ENCODE results near the gene CPT2. TPM values are rescaled to one million over a fixed set of nuclear protein-coding genes. Genes with fewer than 3 reads are reported as not detected.

The CPT2 gene
- total and polyA plus RNA-seq, 2 of the 4 experiments (the other 2 are of a cell fraction) = 15.8 to 16.0 TPM

GRCh38 chr1:53154859-53155438 lies 41.7 kb upstream of the CPT2 start:
- H3K14ac ChIP-seq (replicated peaks; ENCODE audit: low read depth, low read length) = no peak overlapping the region
- H3K27me3 ChIP-seq (ENCODE audit: control insufficient read depth, insufficient read depth, low read length) = no peaks in the 10 kb centered on the region
- no peaks in the 10 kb centered on the region for H3K79me1 ChIP-seq (ENCODE audit: low read depth in 1 of 2, low read length in 2 of 2)
- no TSS peak for BruUV-seq (replicated peaks)
- no peak overlapping the region for H4K8ac ChIP-seq (ENCODE audit: low read depth in 2 of 2, low read length in 2 of 2)
- ATAC-seq (ENCODE audit: low read depth) (no peak), DNase-seq (no peak)
- no peak overlapping the region for H2AK9ac ChIP-seq (replicated peaks; ENCODE audit: low read depth, low read length, poor library complexity)
- H3K9me3 ChIP-seq (ENCODE audit: control insufficient read depth, insufficient read depth, low read length) = no peaks in the 10 kb centered on the region
- in situ Hi-C loops (cut with MboI; ENCODE audit: low sequenced_read_pairs) = no loop called here
- H3K4me1 ChIP-seq (ENCODE audit: control insufficient read depth, insufficient read depth, low read length) = no peaks in the 10 kb centered on the region
- TF ChIP-seq CTCF (conservative IDR thresholded peaks at IDR 0.05; ENCODE audit: low read depth, low read length) (no peak), CEBPB (IDR thresholded peaks at IDR 0.05; ENCODE audit: low read depth, low read length) (no peak), MAZ (IDR thresholded peaks at IDR 0.05; ENCODE audit: borderline replicate concordance, low read depth, low read length) (no peak), USF2 (IDR thresholded peaks at IDR 0.05; ENCODE audit: low read depth, low read length) (no peak), POLR2A (IDR thresholded peaks at IDR 0.05; ENCODE audit: low read depth, low read length) (no peak), CHD1 (IDR thresholded peaks at IDR 0.05; ENCODE audit: low read depth, low read length) (no peak), RFX5 (IDR thresholded peaks at IDR 0.05; ENCODE audit: low read depth, low read length) (no peak), MXI1 (IDR thresholded peaks at IDR 0.05; ENCODE audit: borderline replicate concordance, low read depth, low read length) (no peak), BHLHE40 (IDR thresholded peaks at IDR 0.05; ENCODE audit: low read depth, low read length) (no peak), ELK1 (IDR thresholded peaks at IDR 0.05; ENCODE audit: borderline replicate concordance, low read depth, low read length) (no peak), NFE2L2 (IDR thresholded peaks at IDR 0.05; ENCODE audit: low read depth, low read length) (no peak), RCOR1 (IDR thresholded peaks at IDR 0.05; ENCODE audit: insufficient replicate concordance, low read length) (no peak), RAD21 (IDR thresholded peaks at IDR 0.05; ENCODE audit: low read length) (no peak)
- WGBS, 2 experiments (ENCODE audit: extremely low coverage in 2 of 2, insufficient read length in 1 of 2) = 92% methylated on average over 5 of the region's 8 CpGs; no CpG with 5 or more reads in 1 of the 2 experiments
- no peak overlapping the region for H3K27ac ChIP-seq (ENCODE audit: insufficient read depth, low read length)
- ChIA-PET CTCF (no interaction called here), POLR2A (ENCODE audit: unreplicated experiment) (no interaction called here)
- H2BK20ac ChIP-seq (ENCODE audit: low read depth, low read length) = no peak overlapping the region
- H2AFZ ChIP-seq (replicated peaks; ENCODE audit: low read length, poor library complexity) = no peak overlapping the region
- H3K9me1 ChIP-seq (ENCODE audit: insufficient read depth, low read length) = no peaks in the 10 kb centered on the region
- H4K5ac ChIP-seq (ENCODE audit: low read depth, low read length) = no peak overlapping the region
- 0 out of 2 replicates have a peak overlapping the region, but pooled peaks have one; percentile 13 for H2BK120ac ChIP-seq (ENCODE audit: low read depth, low read length)
- H3K4me3 ChIP-seq (ENCODE audit: insufficient read depth, low read depth, low read length) = no peak overlapping the region
- no peak overlapping the region for H2AK5ac ChIP-seq (ENCODE audit: low read depth, low read length)
- H4K91ac ChIP-seq (ENCODE audit: insufficient read depth, low read depth, low read length) = no peak overlapping the region
- no peak overlapping the region for H2BK5ac ChIP-seq (ENCODE audit: low read depth, low read length, poor library complexity, severe bottlenecking)
- H3K23ac ChIP-seq (ENCODE audit: low read depth, low read length) = no peak overlapping the region
- H3K18ac ChIP-seq (ENCODE audit: low read depth, low read length) = no peak overlapping the region
- intact Hi-C loops (cut with micrococcal nuclease) = no loop called here
- H3K4me2 ChIP-seq (ENCODE audit: low read depth, low read length) = no peak overlapping the region
- H3K56ac ChIP-seq (ENCODE audit: extremely low read depth, insufficient read depth, low read length) = no peak overlapping the region
- no peaks in the 10 kb centered on the region for H4K20me1 ChIP-seq (ENCODE audit: insufficient read depth, low read length)
- no peak overlapping the region for H3K9ac ChIP-seq (ENCODE audit: low read depth, low read length)
- H3K4ac ChIP-seq (ENCODE audit: low read depth, low read length) = no peak overlapping the region
- peak overlapping the region; percentile 64; the same call in 1 of the 3 replicates for H2BK15ac ChIP-seq (ENCODE audit: low read depth, low read length)
- dilution Hi-C loops (cut with HindIII; ENCODE audit: low sequenced_read_pairs, unreplicated experiment) = no loop called here
- no peaks in the 10 kb centered on the region for H3K36me3 ChIP-seq (ENCODE audit: control insufficient read depth, insufficient read depth, low read length)
